IMR-90 (cell line): ENCODE measurements around the gene SPACA6. TPM values are rescaled to one million over a fixed set of nuclear protein-coding genes. Genes with fewer than 3 reads are reported as not detected.

Source experiments
- ATAC-seq: fragments of 200-7000 bp; cut with Tn5 transposase; 2 replicates; pipeline ENCODE4 v1.9.1; 2020; ENCODE audit warnings: low read depth, mild to moderate bottlenecking, moderate library complexity
- BruUV-seq: library from RNA; stranded (reverse); fragments of 400-500 nt; replicated peaks from 2 replicates; lab custom pipeline; 2021; lab: Mats Ljungman, UMichigan
- CTCF ChIA-PET: fragments of 300-600 bp; formaldehyde crosslinking; extraction: SDS; loops from one replicate; lab custom pipeline; 2021; ENCODE audit warnings: antibody characterized with exemption; lab: Yijun Ruan, JAX
- POLR2A ChIA-PET: fragments of 300-600 bp; sonication (Branson Sonifier 250); formaldehyde crosslinking; loops from one replicate; lab custom pipeline; 2022; ENCODE audit warnings: antibody characterized with exemption; ENCODE audit not compliant: unreplicated experiment; lab: Charles Lee
- DNase-seq: peaks from one replicate; pipeline ENCODE4 v3.0.0; 2013
- H2AFZ ChIP-seq: replicated peaks from 2 replicates; pipeline ENCODE3; 2013; ENCODE audit warnings: low read length, mild to moderate bottlenecking; ENCODE audit not compliant: poor library complexity
- H2AK5ac ChIP-seq: 2 replicates; pipeline ENCODE4 v1.6.1; 2013; ENCODE audit warnings: low read depth, low read length, inconsistent platforms
- H2AK9ac ChIP-seq: replicated peaks from 2 replicates; pipeline ENCODE3; 2013; ENCODE audit warnings: mild to moderate bottlenecking, low read depth, low read length, moderate library complexity; ENCODE audit not compliant: poor library complexity
- H2BK120ac ChIP-seq: 2 replicates; pipeline ENCODE4 v1.6.1; 2013; ENCODE audit warnings: low read depth, low read length, inconsistent platforms
- H2BK15ac ChIP-seq: 3 replicates; pipeline ENCODE4 v1.6.1; 2013; ENCODE audit warnings: low read depth, low read length, inconsistent platforms
- H2BK20ac ChIP-seq: 2 replicates; pipeline ENCODE4 v1.6.1; 2013; ENCODE audit warnings: low read depth, mild to moderate bottlenecking, inconsistent platforms, low read length, moderate library complexity
- H2BK5ac ChIP-seq: 2 replicates; pipeline ENCODE4 v1.6.1; 2013; ENCODE audit warnings: mild to moderate bottlenecking, low read depth, low read length, inconsistent platforms; ENCODE audit not compliant: poor library complexity, severe bottlenecking
- H3K14ac ChIP-seq: replicated peaks from 2 replicates; pipeline ENCODE4 v1.6.1; 2013; ENCODE audit warnings: low read depth, low read length, inconsistent platforms
- H3K18ac ChIP-seq: 2 replicates; pipeline ENCODE4 v1.6.1; 2013; ENCODE audit warnings: low read depth, low read length, control low read depth
- H3K23ac ChIP-seq: 2 replicates; pipeline ENCODE4 v1.6.1; 2013; ENCODE audit warnings: low read depth, low read length, inconsistent platforms
- H3K27ac ChIP-seq: 2 replicates; pipeline ENCODE4 v1.5.1; 2013; ENCODE audit warnings: mild to moderate bottlenecking, control low read depth, low read length; ENCODE audit not compliant: insufficient read depth
- H3K27me3 ChIP-seq: 2 replicates; pipeline ENCODE4 v1.6.1; 2013; ENCODE audit warnings: low read length; ENCODE audit not compliant: control insufficient read depth, insufficient read depth
- H3K36me3 ChIP-seq: 2 replicates; pipeline ENCODE4 v1.6.1; 2013; ENCODE audit warnings: low read length, mixed read lengths; ENCODE audit not compliant: control insufficient read depth, insufficient read depth
- H3K4ac ChIP-seq: 2 replicates; pipeline ENCODE4 v1.6.1; 2013; ENCODE audit warnings: low read depth, low read length, inconsistent platforms
- H3K4me1 ChIP-seq: 2 replicates; pipeline ENCODE4 v1.6.1; 2013; ENCODE audit warnings: low read length, mixed read lengths; ENCODE audit not compliant: control insufficient read depth, insufficient read depth
- H3K4me2 ChIP-seq: 2 replicates; pipeline ENCODE4 v1.6.1; 2013; ENCODE audit warnings: low read depth, mild to moderate bottlenecking, control low read depth, low read length, moderate library complexity
- H3K4me3 ChIP-seq: 2 replicates; pipeline ENCODE4 v1.5.1; 2013; ENCODE audit warnings: low read depth, mild to moderate bottlenecking, control low read depth, low read length, moderate library complexity; ENCODE audit not compliant: insufficient read depth
- H3K56ac ChIP-seq: 2 replicates; pipeline ENCODE4 v1.6.1; 2013; ENCODE audit warnings: low read length, inconsistent platforms; ENCODE audit not compliant: insufficient read depth; ENCODE audit errors: extremely low read depth
- H3K79me1 ChIP-seq, 2 experiments: 2 replicates each; pipeline ENCODE4 v1.6.1; 2013; ENCODE audit warnings: low read length in 2 of 2, inconsistent platforms in 1 of 2, low read depth in 1 of 2
- H3K9ac ChIP-seq: 2 replicates; pipeline ENCODE4 v1.6.1; 2013; ENCODE audit warnings: low read depth, low read length, control low read depth
- H3K9me1 ChIP-seq: 2 replicates; pipeline ENCODE4 v1.6.1; 2013; ENCODE audit warnings: low read length, inconsistent platforms; ENCODE audit not compliant: insufficient read depth
- H3K9me3 ChIP-seq: 2 replicates; pipeline ENCODE4 v1.6.1; 2013; ENCODE audit warnings: low read length; ENCODE audit not compliant: control insufficient read depth, insufficient read depth
- H4K20me1 ChIP-seq: 2 replicates; pipeline ENCODE4 v1.6.1; 2013; ENCODE audit warnings: low read length, inconsistent platforms; ENCODE audit not compliant: insufficient read depth
- H4K5ac ChIP-seq: 2 replicates; pipeline ENCODE4 v1.6.1; 2013; ENCODE audit warnings: mild to moderate bottlenecking, low read depth, low read length, control low read depth
- H4K8ac ChIP-seq, 2 experiments: 2 replicates each; pipeline ENCODE4 v1.6.1; 2013; ENCODE audit warnings: low read depth in 2 of 2, low read length in 2 of 2, control low read depth in 1 of 2, inconsistent platforms in 1 of 2
- H4K91ac ChIP-seq: 2 replicates; pipeline ENCODE4 v1.6.1; 2013; ENCODE audit warnings: low read depth, low read length, inconsistent platforms; ENCODE audit not compliant: insufficient read depth
- BHLHE40 ChIP-seq: fragments of 150-350 bp; IDR thresholded peaks from 2 replicates; pipeline ENCODE4 v1.6.1; 2016; ENCODE audit warnings: mild to moderate bottlenecking, low read depth, low read length
- CEBPB ChIP-seq: IDR thresholded peaks from 2 replicates; pipeline ENCODE4 v1.6.1; 2012; ENCODE audit warnings: low read depth, low read length, improper control_type of control experiment
- FOS ChIP-seq: fragments of 150-350 bp; IDR thresholded peaks from 2 replicates; pipeline ENCODE4 v1.6.1; 2016; ENCODE audit warnings: low read depth, low read length
- MAFK ChIP-seq: IDR thresholded peaks from 2 replicates; pipeline ENCODE4 v1.6.1; 2012; ENCODE audit warnings: low read depth, low read length, improper control_type of control experiment
- MAZ ChIP-seq: IDR thresholded peaks from 2 replicates; pipeline ENCODE4 v1.6.1; 2012; ENCODE audit warnings: low read depth, mild to moderate bottlenecking, low read length, improper control_type of control experiment, moderate library complexity, borderline replicate concordance
- MXI1 ChIP-seq: IDR thresholded peaks from 2 replicates; pipeline ENCODE4 v1.6.1; 2012; ENCODE audit warnings: low read depth, mild to moderate bottlenecking, low read length, moderate library complexity, borderline replicate concordance
- RAD21 ChIP-seq: IDR thresholded peaks from 2 replicates; pipeline ENCODE4 v1.6.1; 2012; ENCODE audit warnings: low read length, improper control_type of control experiment
- RCOR1 ChIP-seq: IDR thresholded peaks from 2 replicates; pipeline ENCODE4 v1.6.1; 2012; ENCODE audit warnings: mild to moderate bottlenecking, low read length, improper control_type of control experiment; ENCODE audit not compliant: insufficient replicate concordance
- WGBS, 2 experiments: methylation state at CpG; one replicate each; pipeline versions ENCODE4 v1.1.5 to v1.1.7; 2013; ENCODE audit warnings: missing lambda C conversion rate in 2 of 2; ENCODE audit not compliant: insufficient read length in 1 of 2; ENCODE audit errors: extremely low coverage in 2 of 2; 5-methylcytosine and 5-hydroxymethylcytosine counted together
- dilution Hi-C: fragments of 300-500 bp; cut with HindIII; formaldehyde crosslinking; loops from one replicate; pipeline ENCODE4 v1.14.3; 2018; ENCODE audit warnings: low sequenced_read_pairs; ENCODE audit not compliant: unreplicated experiment
- in situ Hi-C: fragments of 300-500 bp; cut with MboI; formaldehyde crosslinking; loops from 3 replicates; pipeline ENCODE4 v1.14.3; 2019; ENCODE audit warnings: low sequenced_read_pairs, inconsistent platforms, mixed read lengths
- intact Hi-C: fragments of 100-400 bp; cut with micrococcal nuclease; formaldehyde crosslinking; loops from 2 replicates; pipeline ENCODE4 v1.10.0; 2022
- polyA plus RNA-seq, 3 experiments: library from polyadenylated mRNA; depleted of rRNA; stranded (reverse); fragments of >200 nt; gene quantifications; 2 replicates each; pipeline ENCODE4 v1.2.3, GENCODE V29; 2012; ENCODE audit warnings: low replicate concordance in 1 of 3
- total RNA-seq: library from RNA; depleted of rRNA; stranded (reverse); fragments of >200 nt; gene quantifications from 2 replicates; pipeline ENCODE4 v1.2.3, GENCODE V29; 2012

The SPACA6 gene
- total and polyA plus RNA-seq, 2 of the 4 experiments (the other 2 are of a cell fraction): 1.3 to 13.6 TPM

GRCh38 chr19:51735759-51736449 is 42.8 kb downstream of the SPACA6 start:
- no peak overlapping the region for H2BK15ac ChIP-seq
- no peaks in the 10 kb centered on the region for H3K27me3 ChIP-seq
- ChIA-PET CTCF (no interaction called here), POLR2A (no interaction called here)
- TF ChIP-seq MAFK (no peak), FOS (no peak), RAD21 (no peak), MAZ (no peak), RCOR1 (no peak), BHLHE40 (no peak), CEBPB (no peak), MXI1 (no peak)
- H3K9me1 ChIP-seq: no peaks in the 10 kb centered on the region
- H3K4ac ChIP-seq: no peak overlapping the region
- no peak overlapping the region for H3K23ac ChIP-seq
- no peak for ATAC-seq
- H3K4me1 ChIP-seq: no peaks in the 10 kb centered on the region
- BruUV-seq: no TSS peak
- no peak overlapping the region for H3K27ac ChIP-seq
- H4K5ac ChIP-seq: no peak overlapping the region
- no peak overlapping the region for H3K56ac ChIP-seq
- H3K79me1 ChIP-seq: no peaks in the 10 kb centered on the region
- DNase-seq: peak; percentile 3
- H3K36me3 ChIP-seq: no peaks in the 10 kb centered on the region
- H3K4me3 ChIP-seq: no peak overlapping the region
- intact Hi-C loops: no loop called here
- in situ Hi-C loops: no loop called here
- WGBS, 2 experiments: 70% methylated on average over 3 of the region's 10 CpGs; no CpG with 5 or more reads in 1 of the 2 experiments
- no peak overlapping the region for H2BK5ac ChIP-seq
- H2AFZ ChIP-seq: no peak overlapping the region
- H2AK9ac ChIP-seq: no peak overlapping the region
- H3K14ac ChIP-seq: no peak overlapping the region
- no peak overlapping the region for H3K9ac ChIP-seq
- H2AK5ac ChIP-seq: no peak overlapping the region
- no peak overlapping the region for H3K4me2 ChIP-seq
- H4K20me1 ChIP-seq: no peaks in the 10 kb centered on the region
- 0 out of 2 replicates have a peak, but pooled peaks cover 1% of the 10 kb centered on the region for H3K9me3 ChIP-seq
- no peak overlapping the region for H2BK120ac ChIP-seq
- H4K8ac ChIP-seq: no peak overlapping the region
- H4K91ac ChIP-seq: no peak overlapping the region
- no peak overlapping the region for H3K18ac ChIP-seq
- dilution Hi-C loops: no loop called here
- H2BK20ac ChIP-seq: no peak overlapping the region
